Muscle layer of duodenum (tissue), 2 donors: ENCODE results near the gene FBXL22.
"Not testable (repeated sequence)": the region's sequence is repeated elsewhere in the genome, so short reads cannot be mapped to it uniquely, and the experiment has no call there.

ENCODE experiments used
- H3K27ac ChIP-seq: one replicate; pipeline ENCODE4 v1.7.0; 2013; ENCODE audit warnings: mild to moderate bottlenecking, low read length
- H3K27me3 ChIP-seq: one replicate; pipeline ENCODE4 v1.7.0; 2013; ENCODE audit warnings: low read depth, mild to moderate bottlenecking, control low read depth, low read length
- H3K36me3 ChIP-seq, 2 donors: one replicate each; pipeline ENCODE4 v1.7.0; 2013; ENCODE audit warnings: low read length in 2 of 2, control low read depth in 1 of 2, mild to moderate bottlenecking in 1 of 2; ENCODE audit not compliant: insufficient read depth in 2 of 2, control insufficient read depth in 1 of 2
- H3K4me1 ChIP-seq, 2 donors: one replicate each; pipeline ENCODE4 v1.7.0; 2013; ENCODE audit warnings: low read length in 2 of 2, mild to moderate bottlenecking in 2 of 2, control low read depth in 1 of 2, moderate library complexity in 1 of 2; ENCODE audit not compliant: insufficient read depth in 2 of 2, control insufficient read depth in 1 of 2
- H3K4me3 ChIP-seq, 2 donors: one replicate each; pipeline ENCODE4 v1.7.0; 2013; ENCODE audit warnings: low read length in 2 of 2, low read depth in 1 of 2, mild to moderate bottlenecking in 1 of 2
- H3K9me3 ChIP-seq, 2 donors: one replicate each; pipeline ENCODE4 v1.7.0; 2013; ENCODE audit warnings: low read length in 2 of 2, control low read depth in 1 of 2, mild to moderate bottlenecking in 1 of 2; ENCODE audit not compliant: control insufficient read depth in 1 of 2
- donor health status: healthy.

The FBXL22 gene

GRCh38 chr15:63615935-63616334 lies 18.7 kb downstream of the FBXL22 start:
- Histone ChIP-seq H3K36me3 (peaks cover 22 to 39% of the 10 kb centered on the region in 2 donors), H3K4me1 (peaks cover 3 to 11% of the 10 kb centered on the region in 2 donors), H3K27ac (no peak overlapping the region), H3K27me3 (no peaks in the 10 kb centered on the region), H3K9me3 (no peaks in the 10 kb centered on the region), H3K4me3 (no peak overlapping the region)

GRCh38 chr15:63617147-63617546 lies 20.0 kb downstream of the FBXL22 start:
- not testable (repeated sequence) for H3K9me3 ChIP-seq, H3K27me3 ChIP-seq, H3K27ac ChIP-seq, H3K4me3 ChIP-seq, H3K4me1 ChIP-seq
- peaks cover 22 to 37% of the 10 kb centered on the region in 2 donors for H3K36me3 ChIP-seq

- H3K9me3 ChIP-seq, H3K27ac ChIP-seq, H3K4me3 ChIP-seq, H3K4me1 ChIP-seq, H3K27me3 ChIP-seq: not testable (repeated sequence)
- H3K36me3 ChIP-seq = peaks cover 27 to 37% of the 10 kb centered on the region in 2 donors
Measured at GRCh38 chr15:63617627-63618026, 20.4 kb downstream of the FBXL22 start.

DNA sequence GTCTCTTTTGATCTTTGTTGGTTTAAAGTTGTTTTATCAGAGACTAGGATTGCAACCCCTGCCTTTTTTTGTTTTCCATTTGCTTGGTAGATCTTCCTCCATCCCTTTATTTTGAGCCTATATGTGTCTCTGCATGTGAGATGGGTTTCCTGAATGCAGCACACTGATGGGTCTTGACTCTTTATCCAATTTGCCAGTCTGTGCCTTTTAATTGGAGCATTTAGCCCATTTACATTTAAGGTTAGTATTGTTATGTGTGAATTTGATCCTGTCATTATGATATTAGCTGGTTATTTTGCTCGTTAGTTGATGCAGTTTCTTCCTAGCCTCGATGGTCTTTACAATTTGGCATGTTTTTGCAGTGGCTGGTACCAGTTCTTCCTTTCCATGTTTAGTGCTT lies 23.6 kb downstream of the FBXL22 start:
- H3K27ac ChIP-seq, H3K9me3 ChIP-seq, H3K4me1 ChIP-seq, H3K4me3 ChIP-seq, H3K27me3 ChIP-seq: not testable (repeated sequence)
- H3K36me3 ChIP-seq = peaks cover 36 to 47% of the 10 kb centered on the region in 2 donors

- Histone ChIP-seq H3K27ac (no peak overlapping the region), H3K4me3 (no peak overlapping the region), H3K36me3 (peaks cover 43 to 64% of the 10 kb centered on the region in 2 donors), H3K9me3 (no peaks in the 10 kb centered on the region), H3K27me3 (no peaks in the 10 kb centered on the region), H3K4me1 (no peaks in the 10 kb centered on the region)
Measured at GRCh38 chr15:63623232-63623969, 26.2 kb downstream of the FBXL22 start.

DNA sequence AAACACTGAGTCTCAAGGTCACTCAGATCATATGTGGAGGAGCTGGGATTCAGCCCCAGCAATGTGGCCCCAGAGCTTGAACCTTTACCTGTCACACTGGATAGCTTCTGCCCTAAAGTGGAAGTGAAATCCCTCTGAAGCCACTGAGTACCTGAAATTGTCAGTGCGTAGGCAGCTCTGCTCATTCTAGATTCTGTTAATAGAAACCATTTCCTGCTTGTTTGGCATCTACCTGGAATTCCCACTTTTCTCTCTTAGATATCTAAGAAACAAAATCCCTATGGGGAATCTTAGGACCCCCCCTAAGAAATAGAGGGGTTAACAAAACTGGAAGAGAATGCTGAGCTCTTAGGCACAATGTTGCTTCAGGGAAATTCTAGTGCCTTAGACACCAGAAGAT lies 29.8 kb downstream of the FBXL22 start:
- Histone ChIP-seq H3K36me3 (peaks cover 50 to 90% of the 10 kb centered on the region in 2 donors), H3K27ac (no peak overlapping the region)

DNA sequence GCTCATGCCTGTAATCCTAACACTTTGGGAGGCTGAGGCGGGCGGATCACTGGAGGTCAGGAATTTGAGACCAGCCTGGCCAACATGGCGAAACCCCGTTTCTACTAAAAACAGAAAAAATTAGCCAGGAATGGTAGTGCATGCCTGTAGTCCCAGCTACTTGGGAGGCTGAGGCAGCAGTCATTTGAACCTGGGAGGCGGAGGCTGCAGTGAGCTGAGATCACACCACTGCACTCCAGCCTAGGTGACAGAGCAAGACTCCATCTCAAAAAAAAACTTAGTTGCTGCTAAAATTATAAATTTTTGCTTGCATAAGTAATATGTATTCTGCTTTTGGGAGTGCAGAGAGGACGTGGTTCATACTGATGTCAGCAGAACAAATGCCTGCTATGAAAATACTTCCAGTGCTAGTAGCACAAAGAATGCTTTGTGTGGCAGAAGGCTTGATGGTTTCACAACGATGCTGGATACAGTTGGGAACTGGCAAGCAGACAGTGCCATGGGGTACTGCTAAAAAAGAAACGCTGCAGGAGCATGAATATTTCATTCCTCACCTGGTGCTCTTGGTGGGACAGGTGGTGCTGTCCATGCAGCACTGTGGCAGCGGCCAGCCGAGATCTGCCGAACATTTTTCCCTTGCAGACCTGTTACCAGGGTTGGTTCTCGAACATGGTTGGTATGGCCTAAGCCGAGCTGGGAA lies 31.1 kb downstream of the FBXL22 start:
- H3K36me3 ChIP-seq = peaks cover 53 to 90% of the 10 kb centered on the region in 2 donors

More for the DNA sequence above, 29.8 kb downstream of the FBXL22 start:
- Histone ChIP-seq H3K4me1 (no peaks in the 10 kb centered on the region), H3K4me3 (no peak overlapping the region), H3K9me3 (no peaks in the 10 kb centered on the region), H3K27me3 (no peaks in the 10 kb centered on the region)

DNA sequence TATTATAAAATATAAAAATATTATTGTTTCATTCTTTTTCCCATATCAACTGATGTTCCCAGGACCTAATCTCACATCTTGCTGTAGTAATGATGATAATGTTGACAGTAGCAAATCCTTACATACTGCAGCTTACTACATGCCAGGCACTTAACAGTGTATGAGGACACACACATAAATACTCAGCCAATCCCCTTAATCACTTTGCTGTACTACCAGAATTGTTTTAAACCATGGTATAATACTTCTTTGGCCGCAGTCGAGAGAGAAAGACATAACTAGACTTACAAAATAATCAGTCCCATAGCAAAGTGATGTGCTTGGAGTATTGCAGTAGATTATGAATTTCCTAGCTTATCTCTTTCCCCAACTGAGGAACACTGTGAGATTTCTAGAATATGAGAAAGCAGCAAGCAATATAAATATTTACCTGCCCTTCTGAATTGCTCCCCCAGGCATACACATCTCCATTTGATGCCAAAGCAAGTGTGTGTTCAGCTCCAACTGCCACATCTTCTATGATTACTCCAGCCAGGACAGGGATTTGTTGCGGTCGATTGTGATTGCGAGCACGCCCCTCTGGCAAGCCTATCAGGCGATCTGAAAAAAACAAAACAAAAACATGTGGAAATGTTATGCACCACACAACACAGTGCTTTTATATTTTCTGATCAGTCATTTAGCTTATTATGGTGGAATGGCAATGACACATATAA lies 33.0 kb downstream of the FBXL22 start:
- Histone ChIP-seq H3K36me3 (peaks cover 53 to 87% of the 10 kb centered on the region in 2 donors), H3K27ac (no peak overlapping the region)

More for the DNA sequence above, 31.1 kb downstream of the FBXL22 start:
- no peak overlapping the region for H3K4me3 ChIP-seq
- H3K4me1 ChIP-seq = no peaks in the 10 kb centered on the region
- H3K9me3 ChIP-seq = no peaks in the 10 kb centered on the region
- H3K27ac ChIP-seq = no peak overlapping the region
- H3K27me3 ChIP-seq = no peaks in the 10 kb centered on the region

GRCh38 chr15:63633312-63633711 lies 36.1 kb downstream of the FBXL22 start:
- Histone ChIP-seq H3K36me3 (peaks cover 58 to 85% of the 10 kb centered on the region in 2 donors), H3K27ac (no peak overlapping the region), H3K4me1 (no peaks in the 10 kb centered on the region)

More for the DNA sequence above, 33.0 kb downstream of the FBXL22 start:
- no peaks in the 10 kb centered on the region for H3K4me1 ChIP-seq
- no peaks in the 10 kb centered on the region for H3K9me3 ChIP-seq
- H3K4me3 ChIP-seq = no peak overlapping the region
- H3K27me3 ChIP-seq = no peaks in the 10 kb centered on the region

DNA sequence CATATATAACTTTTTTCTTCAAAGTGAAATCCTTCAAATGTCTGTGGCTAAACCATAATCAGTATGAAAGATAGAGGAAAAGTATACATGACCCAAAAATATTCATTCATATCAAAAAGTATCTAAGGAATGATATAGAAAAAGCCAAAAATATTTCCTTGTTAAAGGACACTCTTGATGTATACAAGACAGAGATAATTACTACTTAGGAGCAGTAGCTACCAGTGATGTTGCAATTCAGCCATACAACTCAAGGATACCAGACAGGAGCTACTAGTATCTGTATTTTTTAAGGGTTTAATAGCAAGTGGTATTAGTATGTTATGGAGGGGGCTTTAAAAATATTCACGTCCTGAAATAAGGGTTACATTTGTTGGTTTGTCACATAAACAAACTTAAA lies 37.0 kb downstream of the FBXL22 start:
- Histone ChIP-seq H3K4me1 (no peaks in the 10 kb centered on the region), H3K4me3 (no peak overlapping the region), H3K27me3 (no peaks in the 10 kb centered on the region), H3K9me3 (no peaks in the 10 kb centered on the region), H3K36me3 (peaks cover 63 to 87% of the 10 kb centered on the region in 2 donors), H3K27ac (no peak overlapping the region)

More at GRCh38 chr15:63633312-63633711, 36.1 kb downstream of the FBXL22 start:
- H3K9me3 ChIP-seq = no peaks in the 10 kb centered on the region
- H3K4me3 ChIP-seq = no peak overlapping the region
- H3K27me3 ChIP-seq = no peaks in the 10 kb centered on the region

GRCh38 chr15:63636518-63637061 lies 39.4 kb downstream of the FBXL22 start:
- H3K4me1 ChIP-seq = no peaks in the 10 kb centered on the region
- H3K4me3 ChIP-seq = no peak overlapping the region
- H3K27ac ChIP-seq = no peak overlapping the region
- no peaks in the 10 kb centered on the region for H3K9me3 ChIP-seq
- H3K36me3 ChIP-seq = peaks cover 78 to 90% of the 10 kb centered on the region in 2 donors
- H3K27me3 ChIP-seq = no peaks in the 10 kb centered on the region
